NCI-H2107 treated with DMSO at 0.1 percent for 48 hours (cell line): ENCODE measurements around the gene HLA-F.

Experiments
- DNase-seq: peaks from one replicate; lab custom pipeline; 2025; ENCODE audit not compliant: unreplicated experiment; lab: John Stamatoyannopoulos, UW

HLA-F gene

DNA sequence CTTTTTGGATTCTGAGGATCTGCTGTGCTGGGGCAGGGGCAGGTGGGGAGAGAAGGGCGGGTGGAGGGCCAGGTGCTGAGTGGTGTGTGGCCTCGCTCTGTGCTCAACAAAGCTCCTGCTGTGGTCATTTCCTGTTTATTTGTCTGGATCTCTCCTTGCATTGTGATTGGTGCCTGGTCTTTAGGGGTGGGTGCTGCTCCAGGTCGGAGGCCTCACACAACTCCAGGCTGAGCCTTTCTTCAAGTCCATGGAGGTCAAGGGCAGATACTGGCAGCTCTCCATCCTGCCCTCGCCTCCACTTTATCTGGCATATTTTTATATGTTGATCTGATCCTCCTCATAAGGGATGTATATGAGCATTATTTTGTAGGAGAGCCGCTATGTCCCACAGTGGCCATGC is 36.2 kb downstream of the HLA-F start:
- DNase-seq, result peak; percentile 15

DNA sequence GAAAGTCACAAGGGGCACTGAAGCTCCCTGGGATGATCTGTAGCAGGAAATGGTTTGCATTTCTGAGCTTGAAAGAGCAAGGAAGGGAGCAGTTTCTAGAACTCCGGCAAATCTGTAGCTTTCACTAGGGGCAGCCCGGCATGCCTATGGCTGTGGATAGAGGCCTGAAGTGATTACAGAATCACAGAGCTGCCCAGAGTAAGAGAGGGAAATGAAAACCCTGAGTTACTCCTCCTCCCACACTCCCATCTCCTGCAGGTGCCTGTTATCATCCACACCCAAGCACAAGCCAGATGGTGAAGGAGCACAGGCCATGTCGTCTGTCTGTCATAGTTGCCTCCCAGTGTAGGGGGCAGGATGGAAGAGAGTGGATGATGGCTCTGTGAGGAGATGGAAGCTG is 37.1 kb downstream of the HLA-F start:
- DNase-seq, result no peak

DNA sequence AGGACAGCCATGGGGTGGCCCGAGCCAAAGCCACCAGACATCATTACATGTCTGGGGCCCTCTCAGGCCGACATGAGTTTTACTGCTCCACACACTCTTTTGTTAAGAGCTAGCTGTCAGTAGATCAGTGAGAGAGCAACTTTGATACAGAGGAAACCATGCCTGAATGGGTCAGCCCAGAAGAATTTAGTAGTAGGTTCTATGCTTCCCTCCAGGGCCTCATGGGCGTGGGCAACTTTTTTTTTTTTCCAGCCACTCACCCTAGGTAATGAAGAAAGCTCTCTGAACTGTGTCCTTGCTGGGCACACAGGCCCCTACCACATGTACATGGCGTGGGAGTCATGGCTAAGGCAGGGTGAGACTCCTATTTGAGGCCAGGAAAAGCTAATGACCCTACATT is 38.8 kb downstream of the HLA-F start:
- DNase-seq, result no peak

DNA sequence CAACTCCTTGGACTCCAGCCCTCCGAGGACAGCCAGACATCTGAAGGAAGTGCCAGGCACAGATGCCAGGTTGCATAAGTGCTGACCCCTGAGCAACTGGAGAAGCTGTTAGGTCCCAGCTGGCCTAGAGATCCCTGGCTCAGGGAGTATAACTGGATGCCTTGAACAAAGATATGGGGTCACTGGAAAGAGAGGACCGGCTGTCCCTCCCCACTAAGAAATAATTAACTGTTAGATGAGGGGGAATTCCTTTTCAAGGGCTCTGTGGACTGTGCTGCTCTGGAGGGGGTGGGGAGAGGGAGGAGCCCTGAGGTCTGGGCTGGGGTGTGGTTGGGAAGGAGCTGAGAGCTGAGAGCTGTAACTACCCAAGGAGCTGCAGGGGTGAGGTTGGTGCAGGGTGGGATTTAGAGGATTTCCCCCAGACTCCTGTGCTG is 39.6 kb downstream of the HLA-F start:
- no peak for DNase-seq

DNA sequence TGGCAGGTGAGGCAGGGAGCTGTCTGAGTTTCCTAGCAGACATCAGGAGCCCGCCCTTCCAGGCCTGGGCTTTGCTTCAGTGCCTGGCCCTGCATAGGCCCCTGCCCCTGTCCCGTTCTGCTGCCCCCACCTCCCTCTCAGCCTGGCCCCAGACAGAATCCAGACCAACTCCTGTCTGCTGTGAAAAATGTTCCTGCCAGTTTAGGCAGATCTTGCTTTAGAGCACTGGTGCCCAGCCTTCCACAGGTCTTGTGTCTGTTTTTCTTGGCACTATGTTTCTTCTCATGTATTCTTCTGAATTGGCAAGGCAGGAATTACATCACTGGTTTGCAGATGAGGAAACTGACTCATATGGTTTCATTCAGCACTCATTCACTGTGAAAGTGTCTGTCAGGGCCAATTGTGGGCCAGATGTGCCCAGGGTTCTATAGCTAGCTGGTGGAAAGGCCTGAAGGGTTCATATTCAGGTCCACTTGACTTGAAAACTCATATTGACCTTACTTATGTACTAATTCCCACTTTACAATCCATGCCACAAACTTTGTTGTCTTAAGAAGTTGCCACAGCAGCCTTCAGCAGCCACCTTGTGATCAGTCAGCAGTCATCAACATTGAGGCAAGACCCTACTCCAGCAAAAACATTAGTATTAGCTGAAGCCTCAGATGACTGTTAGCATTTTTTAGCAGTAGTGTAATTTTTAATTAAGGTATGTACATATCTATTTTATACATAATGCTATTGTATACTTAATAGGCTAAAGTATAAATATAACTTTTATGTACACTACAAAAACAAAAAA is 40.5 kb downstream of the HLA-F start:
- DNase-seq, result no peak

DNA sequence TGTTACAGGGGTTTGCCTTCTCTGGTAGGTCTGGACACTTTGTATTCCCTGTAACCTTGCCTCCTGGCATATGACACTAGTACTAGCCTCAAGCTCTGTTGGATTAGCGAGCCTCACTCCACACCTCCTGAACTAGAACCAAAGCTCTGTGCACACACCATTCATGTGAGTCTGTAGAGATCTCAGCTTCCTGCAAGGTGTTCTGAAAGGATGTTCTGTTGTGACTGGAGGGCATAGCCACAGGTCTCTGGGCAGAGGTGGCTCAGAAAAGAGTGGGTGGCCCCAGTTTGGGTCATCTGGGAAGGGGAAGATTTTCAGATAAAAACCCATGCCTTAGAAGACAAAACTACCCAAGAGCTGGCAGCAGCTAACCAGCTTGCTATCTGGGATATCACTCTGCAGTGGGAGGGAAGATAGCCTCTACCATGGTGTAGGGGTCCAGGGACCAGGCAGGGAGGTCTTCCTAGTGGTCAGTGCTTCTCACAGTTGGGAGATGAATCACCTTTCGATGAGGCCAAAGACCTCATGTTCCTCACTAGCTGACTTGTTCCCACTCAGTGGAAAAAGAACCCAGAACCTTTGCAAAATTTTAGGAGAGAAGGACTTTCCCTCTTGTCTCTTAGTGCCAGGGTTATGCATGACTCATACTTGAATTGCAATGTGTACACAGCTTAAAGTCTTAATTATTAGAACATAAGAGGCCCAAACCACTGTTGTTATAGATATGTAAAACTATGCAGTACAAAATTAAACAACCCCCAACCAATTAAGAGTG is 41.4 kb downstream of the HLA-F start:
- no peak for DNase-seq

DNA sequence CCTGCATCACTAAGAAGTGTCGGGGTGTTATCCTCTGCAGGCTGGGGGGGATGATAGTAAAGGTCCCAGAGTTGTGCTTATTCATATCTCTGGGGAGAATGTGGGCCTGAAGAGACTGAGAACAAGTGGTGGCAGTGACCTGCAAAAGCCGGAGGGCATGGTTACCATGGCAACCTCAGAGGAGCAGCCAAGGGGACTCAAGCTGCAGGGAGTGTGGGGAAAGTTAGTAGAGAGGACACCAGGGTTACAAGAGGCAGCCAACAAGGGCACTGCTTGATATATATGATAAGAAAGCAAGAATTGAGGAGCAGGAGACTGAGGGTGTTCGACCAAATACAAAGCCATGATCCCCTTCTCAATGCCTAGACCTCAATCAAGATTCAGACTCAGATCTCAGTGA is 46.1 kb downstream of the HLA-F start:
- no peak for DNase-seq

DNA sequence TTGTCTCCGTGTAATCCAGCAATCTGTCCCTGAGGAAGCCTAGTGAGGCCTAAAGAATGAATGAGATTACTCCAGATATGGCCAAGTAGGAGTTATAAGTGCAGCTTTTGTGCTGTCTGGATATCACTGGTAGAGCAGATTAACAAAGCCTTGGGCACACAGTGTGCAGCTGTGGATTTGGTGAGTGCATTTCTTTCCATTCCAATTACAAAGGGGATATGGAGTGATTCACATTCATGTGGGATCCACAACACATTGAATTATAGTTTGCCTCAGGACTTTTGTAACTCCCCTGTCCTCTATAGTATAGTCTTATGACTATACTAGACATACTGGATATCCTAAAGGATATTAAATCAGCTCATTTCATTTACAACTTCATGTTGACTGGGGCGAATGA is 47.1 kb downstream of the HLA-F start:
- DNase-seq, result no peak

DNA sequence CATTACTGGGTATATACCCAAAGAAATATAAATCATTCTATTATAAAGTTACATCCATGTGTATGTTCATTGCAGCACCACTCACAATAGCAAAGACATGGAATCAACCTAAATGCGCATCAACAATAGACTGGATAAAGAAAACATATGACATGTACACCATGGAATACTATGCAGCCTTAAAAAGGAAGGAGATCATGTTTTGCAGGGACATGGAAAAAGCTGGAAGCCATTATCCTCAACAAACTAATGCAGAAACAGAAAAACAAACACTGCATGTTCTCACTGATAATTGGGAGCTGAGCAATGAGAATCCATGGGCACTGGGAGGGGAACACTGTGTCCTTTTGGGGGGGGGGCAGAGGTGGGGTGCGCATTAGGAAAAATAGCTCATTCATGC is 53.5 kb downstream of the HLA-F start:
- no peak for DNase-seq
